HEK293T (cell line): Measurements from ENCODE around the gene RHBDL1.

ENCODE experiments used
- ELF4 ChIP-seq: fragments of 450-650 bp; IDR thresholded peaks from 2 replicates; pipeline ENCODE4 v1.6.1; 2017; ENCODE audit warnings: antibody characterized with exemption
- FOXA1 ChIP-seq: fragments of 450-650 bp; IDR thresholded peaks from 2 replicates; pipeline ENCODE4 v1.6.1; 2016; ENCODE audit warnings: mild to moderate bottlenecking
- FOXK2 ChIP-seq: fragments of 450-650 bp; IDR thresholded peaks from 2 replicates; pipeline ENCODE4 v1.6.1; 2016; ENCODE audit warnings: mild to moderate bottlenecking
- FOXM1 ChIP-seq: fragments of 450-650 bp; IDR thresholded peaks from 2 replicates; pipeline ENCODE4 v1.6.1; 2017; ENCODE audit warnings: mild to moderate bottlenecking, borderline replicate concordance
- NFRKB ChIP-seq: fragments of 450-650 bp; IDR thresholded peaks from 2 replicates; pipeline ENCODE4 v1.6.1; 2016; ENCODE audit warnings: mild to moderate bottlenecking, moderate library complexity
- SP1 ChIP-seq: fragments of 450-650 bp; IDR thresholded peaks from 2 replicates; pipeline ENCODE4 v1.6.1; 2017
- SUZ12 ChIP-seq: fragments of 450-650 bp; IDR thresholded peaks from 2 replicates; pipeline ENCODE4 v1.6.1; 2016; ENCODE audit warnings: mild to moderate bottlenecking

DNA sequence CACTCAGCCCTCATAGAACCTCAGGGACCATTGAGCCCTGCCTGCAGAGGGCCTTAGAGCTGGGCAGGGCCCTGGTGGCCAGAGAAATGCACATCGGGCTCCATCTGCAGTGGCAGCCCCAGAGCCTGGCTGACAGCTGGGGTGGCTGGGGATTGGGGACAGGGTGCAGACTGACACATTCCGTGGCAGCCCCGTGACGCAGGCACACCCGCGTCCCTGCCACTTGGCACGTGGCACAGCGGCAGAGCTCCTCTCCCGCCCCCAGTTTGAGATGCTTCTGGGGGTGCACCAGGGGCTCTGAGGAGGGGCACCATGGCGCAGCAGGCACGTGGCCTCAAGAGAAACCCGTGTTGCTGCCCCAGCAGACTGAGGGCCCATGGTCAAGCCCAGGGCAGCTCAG is 27.9 kb downstream of the RHBDL1 start:
- TF ChIP-seq FOXM1 (no peak), SP1 (no peak), ELF4 (no peak), FOXK2 (no peak), SUZ12 (no peak), NFRKB (no peak), FOXA1 (no peak)
